SK-N-SH treated with all-trans-retinoic acid at 6 μM for 48 hours (cell line): ENCODE data around the gene SLITRK1.

Experiments
- ATAC-seq: fragments of 200-7000 bp; cut with Tn5 transposase; 3 replicates; pipeline ENCODE4 v1.9.1; 2020; ENCODE audit warnings: mild to moderate bottlenecking, moderate library complexity
- ARNTL ChIP-seq: fragments of 450-650 bp; formaldehyde crosslinking; IDR thresholded peaks from 2 replicates; pipeline ENCODE4 v1.5.0; 2020; ENCODE audit warnings: low read depth, mild to moderate bottlenecking, moderate library complexity, borderline replicate concordance
- BACH2 ChIP-seq: fragments of 250-450 bp; sonication (Bioruptor Pico); IDR thresholded peaks from 2 replicates; pipeline ENCODE4 v1.9.0; 2021; ENCODE audit warnings: mild to moderate bottlenecking, borderline replicate concordance
- CSDC2 ChIP-seq: fragments of 250-450 bp; sonication (Bioruptor Pico); IDR thresholded peaks from 2 replicates; pipeline ENCODE4 v1.5.0; 2020; ENCODE audit warnings: mild to moderate bottlenecking, moderate library complexity
- GLIS3 ChIP-seq: fragments of 250-450 bp; sonication (Bioruptor Pico); IDR thresholded peaks from 2 replicates; pipeline ENCODE4 v1.5.0; 2020; ENCODE audit warnings: mild to moderate bottlenecking, moderate library complexity
- ISL1 ChIP-seq: fragments of 250-450 bp; sonication (Bioruptor Pico); IDR thresholded peaks from 2 replicates; pipeline ENCODE4 v2.1.2; 2022; ENCODE audit warnings: mild to moderate bottlenecking, moderate library complexity
- OSR1 ChIP-seq: fragments of 250-450 bp; sonication (Bioruptor Pico); IDR thresholded peaks from 2 replicates; pipeline ENCODE4 v1.8.0; 2022; ENCODE audit warnings: moderate library complexity, mild to moderate bottlenecking, inconsistent platforms
- PPARA ChIP-seq: fragments of 250-450 bp; sonication (Bioruptor Pico); IDR thresholded peaks from 2 replicates; pipeline ENCODE4 v1.5.0; 2020; ENCODE audit warnings: mild to moderate bottlenecking, borderline replicate concordance
- RARB ChIP-seq: fragments of 250-450 bp; sonication (Bioruptor Pico); IDR thresholded peaks from 2 replicates; pipeline ENCODE4 v1.8.0; 2021; ENCODE audit warnings: mild to moderate bottlenecking, moderate library complexity
- SNAI2 ChIP-seq: fragments of 250-450 bp; sonication (Bioruptor Pico); IDR thresholded peaks from 2 replicates; pipeline ENCODE4 v1.5.0; 2020; ENCODE audit warnings: mild to moderate bottlenecking, moderate library complexity
- TCF4 ChIP-seq: fragments of 250-450 bp; sonication (Bioruptor Pico); IDR thresholded peaks from 2 replicates; pipeline ENCODE4 v1.8.0; 2021; ENCODE audit warnings: mild to moderate bottlenecking, moderate library complexity, borderline replicate concordance
- TOX ChIP-seq: fragments of 250-450 bp; sonication (Bioruptor Pico); IDR thresholded peaks from 2 replicates; pipeline ENCODE4 v1.8.0; 2021; ENCODE audit warnings: mild to moderate bottlenecking, moderate library complexity, borderline replicate concordance
- ZC3H10 ChIP-seq: fragments of 250-450 bp; sonication (Bioruptor Pico); IDR thresholded peaks from 2 replicates; pipeline ENCODE4 v1.5.1; 2021; ENCODE audit warnings: mild to moderate bottlenecking, moderate library complexity
- ZFP30 ChIP-seq: fragments of 450-650 bp; formaldehyde crosslinking; IDR thresholded peaks from 2 replicates; pipeline ENCODE4 v1.5.0; 2022; ENCODE audit warnings: mild to moderate bottlenecking, moderate library complexity
- ZNF565 ChIP-seq: fragments of 450-650 bp; formaldehyde crosslinking; conservative IDR thresholded peaks from 2 replicates; pipeline ENCODE4 v1.5.0; 2020; ENCODE audit warnings: low read depth, mild to moderate bottlenecking, moderate library complexity
- ZNF70 ChIP-seq: fragments of 450-650 bp; formaldehyde crosslinking; IDR thresholded peaks from 2 replicates; pipeline ENCODE4 v1.5.0; 2020; ENCODE audit warnings: mild to moderate bottlenecking, moderate library complexity
- ZNF8 ChIP-seq: fragments of 450-650 bp; formaldehyde crosslinking; IDR thresholded peaks from 2 replicates; pipeline ENCODE4 v1.5.0; 2020; ENCODE audit warnings: mild to moderate bottlenecking, moderate library complexity
- TF ChIP-seq, protein P1 (sequence below): fragments of 250-450 bp; sonication (Bioruptor Pico); IDR thresholded peaks from 2 replicates; pipeline ENCODE4 v1.5.1; 2020; ENCODE audit warnings: low read depth, mild to moderate bottlenecking, moderate library complexity
- TF ChIP-seq, protein P2 (sequence below): fragments of 250-450 bp; sonication (Bioruptor Pico); IDR thresholded peaks from 2 replicates; pipeline ENCODE4 v1.8.0; 2020; ENCODE audit warnings: mild to moderate bottlenecking, moderate library complexity, borderline replicate concordance
- TF ChIP-seq, protein P3 (sequence below): fragments of 250-450 bp; sonication (Bioruptor Pico); IDR thresholded peaks from 2 replicates; pipeline ENCODE4 v1.5.1; 2021; ENCODE audit warnings: mild to moderate bottlenecking, moderate library complexity
- TF ChIP-seq, protein P4 (sequence below): fragments of 250-450 bp; sonication (Bioruptor Pico); IDR thresholded peaks from 2 replicates; pipeline ENCODE4 v1.5.0; 2020; ENCODE audit warnings: mild to moderate bottlenecking, moderate library complexity
- TF ChIP-seq, protein P5 (sequence below): fragments of 250-450 bp; sonication (Bioruptor Pico); IDR thresholded peaks from 2 replicates; pipeline ENCODE4 v1.8.0; 2021; ENCODE audit warnings: low read depth, mild to moderate bottlenecking, moderate library complexity, borderline replicate concordance

SLITRK1 gene

DNA sequence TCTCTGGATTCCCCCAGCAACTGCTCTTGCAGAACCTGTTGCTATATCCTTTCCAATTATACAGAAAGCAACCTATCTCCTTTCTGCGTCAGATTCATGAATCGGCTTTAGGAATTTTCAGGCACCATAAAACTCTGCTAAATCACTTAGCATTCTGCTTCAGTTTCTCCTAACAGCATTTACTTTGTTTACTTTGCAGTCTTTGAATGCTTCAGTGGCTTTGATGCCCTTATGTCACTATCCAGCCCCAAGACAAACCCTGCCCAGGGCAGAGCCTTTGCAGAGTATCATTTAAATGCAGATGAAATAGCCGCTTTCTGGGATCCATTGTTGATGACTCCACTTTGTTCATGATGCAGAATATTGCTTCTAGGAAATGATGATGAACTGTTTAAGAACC is 43.1 kb downstream of the SLITRK1 start:
- TF ChIP-seq, protein P1, sequence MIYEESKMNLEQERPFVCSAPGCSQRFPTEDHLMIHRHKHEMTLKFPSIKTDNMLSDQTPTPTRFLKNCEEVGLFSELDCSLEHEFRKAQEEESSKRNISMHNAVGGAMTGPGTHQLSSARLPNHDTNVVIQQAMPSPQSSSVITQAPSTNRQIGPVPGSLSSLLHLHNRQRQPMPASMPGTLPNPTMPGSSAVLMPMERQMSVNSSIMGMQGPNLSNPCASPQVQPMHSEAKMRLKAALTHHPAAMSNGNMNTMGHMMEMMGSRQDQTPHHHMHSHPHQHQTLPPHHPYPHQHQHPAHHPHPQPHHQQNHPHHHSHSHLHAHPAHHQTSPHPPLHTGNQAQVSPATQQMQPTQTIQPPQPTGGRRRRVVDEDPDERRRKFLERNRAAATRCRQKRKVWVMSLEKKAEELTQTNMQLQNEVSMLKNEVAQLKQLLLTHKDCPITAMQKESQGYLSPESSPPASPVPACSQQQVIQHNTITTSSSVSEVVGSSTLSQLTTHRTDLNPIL, result no peak
- TF ChIP-seq, protein P2, sequence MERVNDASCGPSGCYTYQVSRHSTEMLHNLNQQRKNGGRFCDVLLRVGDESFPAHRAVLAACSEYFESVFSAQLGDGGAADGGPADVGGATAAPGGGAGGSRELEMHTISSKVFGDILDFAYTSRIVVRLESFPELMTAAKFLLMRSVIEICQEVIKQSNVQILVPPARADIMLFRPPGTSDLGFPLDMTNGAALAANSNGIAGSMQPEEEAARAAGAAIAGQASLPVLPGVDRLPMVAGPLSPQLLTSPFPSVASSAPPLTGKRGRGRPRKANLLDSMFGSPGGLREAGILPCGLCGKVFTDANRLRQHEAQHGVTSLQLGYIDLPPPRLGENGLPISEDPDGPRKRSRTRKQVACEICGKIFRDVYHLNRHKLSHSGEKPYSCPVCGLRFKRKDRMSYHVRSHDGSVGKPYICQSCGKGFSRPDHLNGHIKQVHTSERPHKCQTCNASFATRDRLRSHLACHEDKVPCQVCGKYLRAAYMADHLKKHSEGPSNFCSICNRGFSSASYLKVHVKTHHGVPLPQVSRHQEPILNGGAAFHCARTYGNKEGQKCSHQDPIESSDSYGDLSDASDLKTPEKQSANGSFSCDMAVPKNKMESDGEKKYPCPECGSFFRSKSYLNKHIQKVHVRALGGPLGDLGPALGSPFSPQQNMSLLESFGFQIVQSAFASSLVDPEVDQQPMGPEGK (CRISPR knock-in tag), result no peak
- TF ChIP-seq ZNF70 (CRISPR knock-in tag) (no peak), ZFP30 (no peak), TCF4 (CRISPR knock-in tag) (no peak), CSDC2 (CRISPR knock-in tag) (no peak), SNAI2 (CRISPR knock-in tag) (no peak)
- TF ChIP-seq, protein P3, sequence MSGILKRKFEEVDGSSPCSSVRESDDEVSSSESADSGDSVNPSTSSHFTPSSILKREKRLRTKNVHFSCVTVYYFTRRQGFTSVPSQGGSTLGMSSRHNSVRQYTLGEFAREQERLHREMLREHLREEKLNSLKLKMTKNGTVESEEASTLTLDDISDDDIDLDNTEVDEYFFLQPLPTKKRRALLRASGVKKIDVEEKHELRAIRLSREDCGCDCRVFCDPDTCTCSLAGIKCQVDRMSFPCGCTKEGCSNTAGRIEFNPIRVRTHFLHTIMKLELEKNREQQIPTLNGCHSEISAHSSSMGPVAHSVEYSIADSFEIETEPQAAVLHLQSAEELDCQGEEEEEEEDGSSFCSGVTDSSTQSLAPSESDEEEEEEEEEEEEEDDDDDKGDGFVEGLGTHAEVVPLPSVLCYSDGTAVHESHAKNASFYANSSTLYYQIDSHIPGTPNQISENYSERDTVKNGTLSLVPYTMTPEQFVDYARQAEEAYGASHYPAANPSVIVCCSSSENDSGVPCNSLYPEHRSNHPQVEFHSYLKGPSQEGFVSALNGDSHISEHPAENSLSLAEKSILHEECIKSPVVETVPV (CRISPR knock-in tag), result no peak

DNA sequence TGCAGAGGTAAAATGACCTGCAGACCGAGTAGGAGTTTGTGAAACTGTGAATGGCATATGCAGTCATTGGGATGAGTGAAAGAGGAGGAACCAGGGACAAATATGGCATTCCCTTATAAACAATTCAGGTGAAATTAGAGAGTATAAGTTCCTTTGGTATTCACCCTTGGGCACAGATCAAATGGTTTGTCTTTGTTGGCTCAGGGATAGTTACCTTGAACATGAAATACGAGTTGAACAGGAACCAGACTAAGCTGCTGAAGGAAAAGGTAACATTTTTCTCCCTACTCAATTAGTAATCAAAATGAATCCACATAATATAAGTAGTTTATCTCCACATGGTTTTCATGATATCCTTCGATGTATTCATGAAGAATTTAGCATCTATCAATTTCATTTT is 50.5 kb downstream of the SLITRK1 start:
- TF ChIP-seq TCF4 (CRISPR knock-in tag) (no peak), BACH2 (no peak), ZNF565 (CRISPR knock-in tag) (no peak), TOX (CRISPR knock-in tag) (no peak), ISL1 (CRISPR knock-in tag) (no peak), ARNTL (no peak), PPARA (CRISPR knock-in tag) (no peak), ZNF70 (CRISPR knock-in tag) (no peak), OSR1 (CRISPR knock-in tag) (no peak), ZFP30 (no peak), ZC3H10 (CRISPR knock-in tag) (no peak)
- TF ChIP-seq, protein P4, sequence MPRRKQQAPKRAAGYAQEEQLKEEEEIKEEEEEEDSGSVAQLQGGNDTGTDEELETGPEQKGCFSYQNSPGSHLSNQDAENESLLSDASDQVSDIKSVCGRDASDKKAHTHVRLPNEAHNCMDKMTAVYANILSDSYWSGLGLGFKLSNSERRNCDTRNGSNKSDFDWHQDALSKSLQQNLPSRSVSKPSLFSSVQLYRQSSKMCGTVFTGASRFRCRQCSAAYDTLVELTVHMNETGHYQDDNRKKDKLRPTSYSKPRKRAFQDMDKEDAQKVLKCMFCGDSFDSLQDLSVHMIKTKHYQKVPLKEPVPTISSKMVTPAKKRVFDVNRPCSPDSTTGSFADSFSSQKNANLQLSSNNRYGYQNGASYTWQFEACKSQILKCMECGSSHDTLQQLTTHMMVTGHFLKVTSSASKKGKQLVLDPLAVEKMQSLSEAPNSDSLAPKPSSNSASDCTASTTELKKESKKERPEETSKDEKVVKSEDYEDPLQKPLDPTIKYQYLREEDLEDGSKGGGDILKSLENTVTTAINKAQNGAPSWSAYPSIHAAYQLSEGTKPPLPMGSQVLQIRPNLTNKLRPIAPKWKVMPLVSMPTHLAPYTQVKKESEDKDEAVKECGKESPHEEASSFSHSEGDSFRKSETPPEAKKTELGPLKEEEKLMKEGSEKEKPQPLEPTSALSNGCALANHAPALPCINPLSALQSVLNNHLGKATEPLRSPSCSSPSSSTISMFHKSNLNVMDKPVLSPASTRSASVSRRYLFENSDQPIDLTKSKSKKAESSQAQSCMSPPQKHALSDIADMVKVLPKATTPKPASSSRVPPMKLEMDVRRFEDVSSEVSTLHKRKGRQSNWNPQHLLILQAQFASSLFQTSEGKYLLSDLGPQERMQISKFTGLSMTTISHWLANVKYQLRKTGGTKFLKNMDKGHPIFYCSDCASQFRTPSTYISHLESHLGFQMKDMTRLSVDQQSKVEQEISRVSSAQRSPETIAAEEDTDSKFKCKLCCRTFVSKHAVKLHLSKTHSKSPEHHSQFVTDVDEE (CRISPR knock-in tag), result no peak
- TF ChIP-seq, protein P5, sequence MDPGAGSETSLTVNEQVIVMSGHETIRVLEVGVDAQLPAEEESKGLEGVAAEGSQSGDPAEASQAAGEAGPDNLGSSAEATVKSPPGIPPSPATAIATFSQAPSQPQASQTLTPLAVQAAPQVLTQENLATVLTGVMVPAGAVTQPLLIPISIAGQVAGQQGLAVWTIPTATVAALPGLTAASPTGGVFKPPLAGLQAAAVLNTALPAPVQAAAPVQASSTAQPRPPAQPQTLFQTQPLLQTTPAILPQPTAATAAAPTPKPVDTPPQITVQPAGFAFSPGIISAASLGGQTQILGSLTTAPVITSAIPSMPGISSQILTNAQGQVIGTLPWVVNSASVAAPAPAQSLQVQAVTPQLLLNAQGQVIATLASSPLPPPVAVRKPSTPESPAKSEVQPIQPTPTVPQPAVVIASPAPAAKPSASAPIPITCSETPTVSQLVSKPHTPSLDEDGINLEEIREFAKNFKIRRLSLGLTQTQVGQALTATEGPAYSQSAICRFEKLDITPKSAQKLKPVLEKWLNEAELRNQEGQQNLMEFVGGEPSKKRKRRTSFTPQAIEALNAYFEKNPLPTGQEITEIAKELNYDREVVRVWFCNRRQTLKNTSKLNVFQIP, result no peak
- no peak for ATAC-seq

More for the DNA sequence above, 43.1 kb downstream of the SLITRK1 start:
- ATAC-seq, result no peak

DNA sequence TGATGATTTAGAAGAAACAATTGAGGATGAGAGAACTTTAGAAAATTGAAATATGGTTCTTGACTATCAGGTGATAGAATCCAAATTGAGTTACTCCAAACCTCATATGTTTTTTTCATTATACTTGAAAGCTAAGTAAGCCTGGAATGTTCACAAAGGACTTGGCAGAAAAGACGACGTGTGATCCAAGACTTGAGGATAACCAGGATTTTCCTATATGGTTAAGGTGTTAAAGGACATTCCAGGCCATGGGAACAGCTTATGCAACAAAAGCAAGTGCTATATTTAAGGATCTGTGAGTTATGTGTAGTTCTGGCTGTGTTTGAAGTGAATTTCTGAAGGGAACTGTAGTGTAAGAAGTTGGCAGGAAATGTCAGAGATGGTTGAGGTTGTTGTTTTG is 52.5 kb downstream of the SLITRK1 start:
- no peak for ATAC-seq
- TF ChIP-seq, protein P4 (CRISPR knock-in tag), result no peak
- TF ChIP-seq ZNF8 (no peak), ISL1 (CRISPR knock-in tag) (no peak), ZFP30 (no peak), TOX (CRISPR knock-in tag) (no peak), ZNF70 (CRISPR knock-in tag) (no peak), PPARA (CRISPR knock-in tag) (no peak), BACH2 (no peak), RARB (CRISPR knock-in tag) (no peak), GLIS3 (CRISPR knock-in tag) (no peak)
- TF ChIP-seq, protein P2 (CRISPR knock-in tag), result no peak
- TF ChIP-seq, protein P1, result no peak
